Mucosa of rectum (tissue), 2 donors: ENCODE measurements around the gene TMPRSS15.

ENCODE experiments used
- H3K27ac ChIP-seq, 2 donors: one replicate each; pipeline ENCODE4 v1.7.0; 2013; ENCODE audit warnings: inconsistent platforms in 2 of 2, low read depth in 2 of 2, low read length in 2 of 2
- H3K27me3 ChIP-seq, 2 donors: one replicate each; pipeline ENCODE4 v1.7.0; 2013; ENCODE audit warnings: low read length in 2 of 2; ENCODE audit not compliant: control insufficient read depth in 2 of 2, insufficient read depth in 2 of 2
- H3K36me3 ChIP-seq, 2 donors: one replicate each; pipeline ENCODE4 v1.7.0; 2013; ENCODE audit warnings: low read length in 2 of 2; ENCODE audit not compliant: control insufficient read depth in 2 of 2, insufficient read depth in 2 of 2
- H3K4me1 ChIP-seq, 2 donors: one replicate each; pipeline ENCODE4 v1.7.0; 2013; ENCODE audit warnings: low read length in 2 of 2, mild to moderate bottlenecking in 1 of 2; ENCODE audit not compliant: control insufficient read depth in 2 of 2, insufficient read depth in 2 of 2
- H3K4me3 ChIP-seq, 2 donors: one replicate each; pipeline ENCODE4 v1.7.0; 2013; ENCODE audit warnings: low read length in 2 of 2
- H3K9ac ChIP-seq, 2 donors: one replicate each; pipeline ENCODE4 v1.7.0; 2013; ENCODE audit warnings: low read length in 2 of 2, low read depth in 1 of 2, mild to moderate bottlenecking in 1 of 2
- H3K9me3 ChIP-seq, 2 donors: one replicate each; pipeline ENCODE4 v1.7.0; 2013; ENCODE audit warnings: low read length in 2 of 2; ENCODE audit not compliant: control insufficient read depth in 2 of 2
- donor health status: healthy.
- donor health status: Normal muscosa, but diverticular disease.

Gene TMPRSS15

DNA sequence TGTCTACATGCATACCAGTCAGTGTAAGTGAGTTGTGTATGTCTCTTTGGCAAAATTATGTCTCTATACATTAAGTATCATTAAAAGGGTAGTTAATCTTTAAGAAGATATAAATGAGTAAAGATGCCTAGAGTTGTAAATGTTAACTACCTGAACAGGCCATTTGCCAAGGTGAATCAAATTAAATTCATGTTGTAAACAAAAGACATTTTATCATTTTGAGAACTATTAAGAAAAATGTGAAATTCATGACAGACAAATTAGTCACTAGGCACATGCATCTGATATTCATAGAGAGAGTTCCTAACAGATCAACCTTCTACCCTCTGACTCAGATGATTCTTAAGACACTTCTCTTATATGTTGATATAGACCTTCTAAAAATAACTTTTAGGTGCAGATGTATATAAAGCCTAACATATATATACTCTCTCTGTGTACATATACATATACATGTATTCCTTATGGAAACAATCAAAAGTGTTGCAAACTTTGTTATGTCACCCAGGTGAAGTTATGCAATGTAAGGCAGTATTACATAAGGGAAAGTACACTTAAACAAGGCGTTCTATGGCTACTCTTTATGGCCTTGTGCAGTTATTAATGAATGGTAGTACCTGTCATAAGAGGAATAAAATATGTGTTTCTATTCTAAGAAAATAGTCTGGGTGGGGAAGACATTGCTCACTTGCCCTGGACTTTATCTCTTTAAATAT lies at the start of gene TMPRSS15:
TMPRSS15 (minus strand) TSS at position 51 of the 716 bp plus-strand sequence. CDS start 163 bp downstream, outside the sequence.
- H3K36me3 ChIP-seq, result no peaks in the 10 kb centered on the region
- no peaks in the 10 kb centered on the region for H3K4me1 ChIP-seq
- H3K9me3 ChIP-seq, result no peaks in the 10 kb centered on the region
- H3K4me3 ChIP-seq, result no peak within 1 kb of the TSS
- H3K27me3 ChIP-seq, result no peaks in the 10 kb centered on the region
- no peak within 1 kb of the TSS for H3K9ac ChIP-seq
- H3K27ac ChIP-seq, result no peak within 1 kb of the TSS

DNA sequence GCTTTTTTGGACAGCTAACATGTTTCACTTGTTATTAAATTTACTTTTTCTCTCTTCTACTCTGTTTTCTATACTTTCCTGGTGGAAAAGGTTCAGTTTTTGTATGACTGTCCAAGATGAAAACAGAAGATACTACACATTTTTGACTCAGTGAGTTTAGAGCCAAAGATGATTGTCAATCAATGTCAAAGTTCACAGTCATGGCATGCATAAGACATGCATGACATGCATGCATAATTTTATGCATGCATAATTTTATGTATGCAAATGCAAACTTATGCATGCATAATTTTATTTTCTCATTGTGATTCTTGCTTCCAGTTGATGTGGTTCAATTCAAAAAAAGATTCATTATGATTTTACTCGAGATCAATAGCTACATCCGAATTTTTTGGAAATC lies 48.1 kb upstream of the TMPRSS15 start:
- Histone ChIP-seq H3K27me3 (no peaks in the 10 kb centered on the region), H3K9me3 (no peaks in the 10 kb centered on the region), H3K36me3 (no peaks in the 10 kb centered on the region), H3K27ac (no peak overlapping the region), H3K9ac (no peak overlapping the region), H3K4me3 (no peak overlapping the region), H3K4me1 (no peaks in the 10 kb centered on the region)

GRCh38 chr21:18449605-18450550 lies 46.3 kb upstream of the TMPRSS15 start:
- Histone ChIP-seq H3K4me1 (no peaks in the 10 kb centered on the region), H3K27me3 (no peaks in the 10 kb centered on the region), H3K27ac (no peak overlapping the region), H3K9ac (no peak overlapping the region), H3K9me3 (no peaks in the 10 kb centered on the region), H3K36me3 (no peaks in the 10 kb centered on the region), H3K4me3 (no peak overlapping the region)

DNA sequence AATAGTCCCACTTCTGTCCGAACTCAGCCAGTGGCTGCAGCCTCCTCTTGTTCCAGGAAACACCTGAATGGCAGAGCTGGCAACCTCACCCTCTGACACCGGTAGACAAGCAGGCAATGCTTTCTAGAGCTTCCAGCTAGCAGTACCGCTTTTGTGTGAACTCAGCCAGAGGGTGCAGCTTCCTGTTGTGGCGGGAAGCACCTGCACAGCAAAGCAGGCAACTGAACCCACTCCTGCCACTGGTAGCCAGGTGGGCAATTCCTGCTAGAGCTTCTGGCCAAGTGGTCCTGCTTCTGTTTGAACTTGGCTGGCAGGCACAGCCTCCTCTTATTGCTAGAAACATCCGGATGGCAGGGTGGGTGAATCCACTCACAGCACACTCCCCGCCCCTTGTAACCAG lies 40.1 kb upstream of the TMPRSS15 start:
- Histone ChIP-seq H3K9me3 (no peaks in the 10 kb centered on the region), H3K36me3 (no peaks in the 10 kb centered on the region), H3K4me3 (no peak overlapping the region), H3K27me3 (no peaks in the 10 kb centered on the region), H3K4me1 (no peaks in the 10 kb centered on the region), H3K9ac (no peak overlapping the region), H3K27ac (no peak overlapping the region)

DNA sequence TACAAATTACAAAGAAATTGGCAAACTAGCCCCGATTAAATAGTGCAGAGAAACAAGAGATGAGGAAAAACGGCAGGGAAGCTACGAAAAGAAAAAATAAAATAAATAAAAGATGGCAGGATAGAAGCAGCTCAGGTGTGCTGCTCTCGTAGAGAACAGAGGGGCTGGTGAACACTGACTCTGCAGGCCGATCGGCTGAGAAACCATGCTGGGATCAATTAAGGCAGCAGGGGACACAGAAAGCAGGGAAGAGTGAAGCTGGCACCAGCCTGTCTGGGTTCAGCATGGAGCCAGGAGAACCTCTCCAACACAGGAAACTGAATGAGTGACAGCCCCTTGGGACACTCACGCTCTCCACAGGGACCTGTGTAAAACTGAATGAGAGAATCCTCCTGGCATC lies 39.5 kb upstream of the TMPRSS15 start:
- no peaks in the 10 kb centered on the region for H3K27me3 ChIP-seq

DNA sequence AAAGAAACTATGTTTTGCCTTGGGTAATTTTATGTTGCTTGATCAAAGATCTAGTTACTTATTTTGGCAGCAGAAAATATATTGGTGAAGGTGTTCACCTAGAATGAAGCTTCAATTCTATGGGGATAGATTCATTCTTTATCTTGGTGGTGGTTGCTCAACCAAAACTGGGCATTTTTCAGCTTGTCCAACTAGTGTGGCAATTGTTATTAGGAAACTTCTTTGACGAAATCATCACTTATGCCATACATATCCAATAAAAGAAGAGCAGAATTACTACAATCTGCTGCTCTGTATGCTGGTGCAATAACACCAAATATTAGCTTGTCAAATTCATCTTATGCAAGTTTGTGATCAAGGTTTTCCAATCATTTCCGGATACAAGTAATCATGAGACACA lies 26.8 kb upstream of the TMPRSS15 start:
- Histone ChIP-seq H3K4me1 (no peaks in the 10 kb centered on the region), H3K4me3 (no peak overlapping the region), H3K27me3 (no peaks in the 10 kb centered on the region), H3K9ac (no peak overlapping the region), H3K36me3 (no peaks in the 10 kb centered on the region), H3K9me3 (no peaks in the 10 kb centered on the region), H3K27ac (no peak overlapping the region)

More for the DNA sequence above, 39.5 kb upstream of the TMPRSS15 start:
- no peaks in the 10 kb centered on the region for H3K9me3 ChIP-seq
- no peak overlapping the region for H3K4me3 ChIP-seq
- H3K27ac ChIP-seq, result no peak overlapping the region
- no peak overlapping the region for H3K9ac ChIP-seq
- no peaks in the 10 kb centered on the region for H3K36me3 ChIP-seq
- H3K4me1 ChIP-seq, result no peaks in the 10 kb centered on the region

GRCh38 chr21:18424276-18424675 lies 20.7 kb upstream of the TMPRSS15 start:
- no peaks in the 10 kb centered on the region for H3K27me3 ChIP-seq
- no peak overlapping the region for H3K4me3 ChIP-seq
- no peaks in the 10 kb centered on the region for H3K9me3 ChIP-seq
- H3K9ac ChIP-seq, result no peak overlapping the region
- H3K4me1 ChIP-seq, result no peaks in the 10 kb centered on the region
- H3K36me3 ChIP-seq, result no peaks in the 10 kb centered on the region
- no peak overlapping the region for H3K27ac ChIP-seq

DNA sequence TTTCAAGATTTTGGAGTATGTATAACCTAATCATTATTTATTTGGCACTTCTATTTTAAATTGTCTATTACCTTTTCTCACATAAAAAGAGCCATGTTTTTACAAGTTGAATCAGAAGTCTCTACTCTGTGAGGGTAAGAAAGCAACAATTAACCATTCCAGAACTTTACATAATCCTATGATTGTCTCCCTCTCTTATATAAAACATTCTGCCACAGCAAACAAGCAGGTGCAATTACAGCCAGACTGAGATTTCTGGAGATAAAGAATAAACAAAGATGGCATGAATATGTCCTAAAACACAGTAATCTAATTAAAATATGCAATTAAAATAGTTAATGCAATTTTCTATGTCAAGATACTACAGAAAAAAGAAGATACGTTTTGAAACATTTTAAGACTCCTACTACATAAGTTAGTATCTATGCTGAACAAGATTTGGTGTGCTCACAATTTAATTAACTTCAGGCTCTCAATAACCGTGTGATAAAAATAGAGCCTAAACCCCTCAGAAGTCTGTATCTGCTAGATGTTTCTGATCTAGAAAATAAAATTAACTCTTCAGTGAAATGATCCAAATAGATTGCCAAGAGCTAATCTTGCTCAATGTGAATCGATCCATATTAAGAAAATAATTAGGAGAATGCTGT lies 13.7 kb upstream of the TMPRSS15 start:
- H3K4me3 ChIP-seq, result no peak overlapping the region
- no peak overlapping the region for H3K9ac ChIP-seq
- H3K27me3 ChIP-seq, result no peaks in the 10 kb centered on the region
- no peaks in the 10 kb centered on the region for H3K4me1 ChIP-seq
- no peak overlapping the region for H3K27ac ChIP-seq
- no peaks in the 10 kb centered on the region for H3K9me3 ChIP-seq
- no peaks in the 10 kb centered on the region for H3K36me3 ChIP-seq

GRCh38 chr21:18411565-18411964 lies 8.0 kb upstream of the TMPRSS15 start:
- no peak overlapping the region for H3K27ac ChIP-seq
- H3K36me3 ChIP-seq, result no peaks in the 10 kb centered on the region
- H3K9me3 ChIP-seq, result no peaks in the 10 kb centered on the region
- no peak overlapping the region for H3K9ac ChIP-seq
- H3K4me1 ChIP-seq, result no peaks in the 10 kb centered on the region
- H3K27me3 ChIP-seq, result no peaks in the 10 kb centered on the region
- H3K4me3 ChIP-seq, result no peak overlapping the region

DNA sequence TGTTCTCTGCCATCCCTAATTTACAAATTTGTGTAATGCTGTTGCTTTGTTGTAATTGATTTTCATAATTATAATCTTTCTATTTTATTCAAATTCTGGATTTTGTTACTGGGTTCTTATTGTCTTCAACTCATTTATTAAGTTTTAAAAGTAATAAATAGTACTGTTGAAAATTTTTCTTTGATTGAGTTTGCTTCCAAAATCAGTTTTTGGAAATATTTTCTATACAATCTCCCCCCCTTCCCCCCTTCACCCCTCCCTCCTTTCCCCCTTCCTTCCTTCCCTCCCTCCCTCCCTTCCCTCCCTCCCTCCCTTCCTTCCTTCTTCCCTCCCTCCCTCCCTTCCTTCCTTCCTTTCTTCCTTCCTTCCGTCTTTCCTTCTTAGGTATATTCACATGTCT lies 6.0 kb upstream of the TMPRSS15 start:
- H3K9me3 ChIP-seq, result no peaks in the 10 kb centered on the region
- no peak overlapping the region for H3K9ac ChIP-seq
- H3K4me1 ChIP-seq, result no peaks in the 10 kb centered on the region
- no peaks in the 10 kb centered on the region for H3K36me3 ChIP-seq
- no peaks in the 10 kb centered on the region for H3K27me3 ChIP-seq
- H3K27ac ChIP-seq, result no peak overlapping the region
- no peak overlapping the region for H3K4me3 ChIP-seq
